Panc1 (cell line): ENCODE measurements around the gene PLCG2. TPM values are rescaled to one million over a fixed set of nuclear protein-coding genes. Genes with fewer than 3 reads are reported as not detected.

Source experiments
- ATAC-seq: fragments of 200-7000 bp; cut with Tn5 transposase; 2 replicates; pipeline ENCODE4 v1.9.1; 2020; ENCODE audit warnings: mild to moderate bottlenecking, moderate library complexity
- BruUV-seq: library from RNA; stranded (reverse); fragments of 400-500 nt; replicated peaks from 2 replicates; lab custom pipeline; 2021; lab: Mats Ljungman, UMichigan
- CTCF ChIA-PET: fragments of 300-600 bp; sonication (Branson Sonifier 250); formaldehyde crosslinking; loops from one replicate; lab custom pipeline; 2022; ENCODE audit warnings: antibody characterized with exemption; lab: Charles Lee
- POLR2A ChIA-PET: fragments of 300-600 bp; sonication (Branson Sonifier 250); formaldehyde crosslinking; loops from one replicate; lab custom pipeline; 2022; ENCODE audit warnings: antibody characterized with exemption; lab: Charles Lee
- DNase-seq: peaks from one replicate; pipeline ENCODE4 v3.0.0-alpha.2; 2010; ENCODE audit warnings: low read depth, low spot score
- H3K27ac ChIP-seq: 2 replicates; pipeline ENCODE4 v1.5.1; 2011; ENCODE audit warnings: mild to moderate bottlenecking, low read length, inconsistent platforms
- H3K27me3 ChIP-seq: fragments of 200-500 bp; sonication (Bioruptor generic); 2 replicates; pipeline ENCODE4 v1.6.0; 2014; ENCODE audit warnings: low read length, inconsistent platforms; ENCODE audit not compliant: control insufficient read depth, insufficient read depth
- H3K36me3 ChIP-seq: fragments of 200-500 bp; sonication (Bioruptor generic); 2 replicates; pipeline ENCODE4 v1.5.1; 2014; ENCODE audit warnings: inconsistent platforms, mild to moderate bottlenecking, low read length, moderate library complexity; ENCODE audit not compliant: control insufficient read depth, insufficient read depth
- H3K4me1 ChIP-seq: 2 replicates; pipeline ENCODE4 v1.5.1; 2011; ENCODE audit warnings: inconsistent platforms, mild to moderate bottlenecking, low read length, moderate library complexity; ENCODE audit not compliant: control insufficient read depth, insufficient read depth
- H3K4me3 ChIP-seq, 2 experiments: 2 replicates each; pipeline ENCODE4 v1.5.1; 2011 to 2012; ENCODE audit warnings: low read depth in 2 of 2, low read length in 2 of 2, mild to moderate bottlenecking in 2 of 2, inconsistent platforms in 1 of 2, moderate library complexity in 1 of 2
- H3K9me3 ChIP-seq: fragments of 200-500 bp; sonication (Bioruptor generic); 2 replicates; pipeline ENCODE4 v1.5.1; 2014; ENCODE audit warnings: low read depth, mild to moderate bottlenecking, inconsistent platforms, low read length, moderate library complexity; ENCODE audit not compliant: control insufficient read depth, insufficient read depth
- POLR2AphosphoS5 ChIP-seq: IDR thresholded peaks from 2 replicates; pipeline ENCODE4 v1.6.1; 2012; ENCODE audit warnings: mild to moderate bottlenecking, low read depth, low read length, moderate library complexity
- SIN3A ChIP-seq: IDR thresholded peaks from 2 replicates; pipeline ENCODE4 v1.6.1; 2012; ENCODE audit warnings: low read depth, mild to moderate bottlenecking, low read length, moderate library complexity, borderline replicate concordance; ENCODE audit not compliant: insufficient read depth
- TCF7L2 ChIP-seq: IDR thresholded peaks from 2 replicates; pipeline ENCODE4 v1.6.1; 2011; ENCODE audit warnings: mild to moderate bottlenecking, low read depth, low read length, inconsistent platforms
- in situ Hi-C: cut with HindIII; loops from 2 replicates; pipeline ENCODE4 v1.10.0; 2016; ENCODE audit warnings: low sequenced_read_pairs, low pct_unique_long_range_greater_than_20kb
- intact Hi-C: fragments of 100-400 bp; cut with micrococcal nuclease; formaldehyde crosslinking; loops from one replicate; pipeline ENCODE4 v1.10.0; 2022; ENCODE audit not compliant: unreplicated experiment
- total RNA-seq: library from RNA; stranded (reverse); gene quantifications from one replicate; pipeline ENCODE4 v1.2.1, GENCODE V29; 2021; ENCODE audit not compliant: unreplicated experiment
- TF ChIP-seq, protein P1 (sequence below), 2 experiments: IDR thresholded peaks; 2 replicates each; pipeline ENCODE4 v1.6.1; 2011 to 2012; ENCODE audit warnings: low read depth in 2 of 2, control low read depth in 1 of 2, low read length in 1 of 2, mild to moderate bottlenecking in 1 of 2, moderate library complexity in 1 of 2; ENCODE audit not compliant: insufficient read depth in 1 of 2
- TF ChIP-seq, protein P2 (sequence below): fragments of 450-650 bp; IDR thresholded peaks from 2 replicates; pipeline ENCODE4 v1.5.1; 2017; ENCODE audit warnings: mild to moderate bottlenecking

PLCG2 gene
- total RNA-seq, 1 experiment from 2014 or later, result 10.8 TPM

DNA sequence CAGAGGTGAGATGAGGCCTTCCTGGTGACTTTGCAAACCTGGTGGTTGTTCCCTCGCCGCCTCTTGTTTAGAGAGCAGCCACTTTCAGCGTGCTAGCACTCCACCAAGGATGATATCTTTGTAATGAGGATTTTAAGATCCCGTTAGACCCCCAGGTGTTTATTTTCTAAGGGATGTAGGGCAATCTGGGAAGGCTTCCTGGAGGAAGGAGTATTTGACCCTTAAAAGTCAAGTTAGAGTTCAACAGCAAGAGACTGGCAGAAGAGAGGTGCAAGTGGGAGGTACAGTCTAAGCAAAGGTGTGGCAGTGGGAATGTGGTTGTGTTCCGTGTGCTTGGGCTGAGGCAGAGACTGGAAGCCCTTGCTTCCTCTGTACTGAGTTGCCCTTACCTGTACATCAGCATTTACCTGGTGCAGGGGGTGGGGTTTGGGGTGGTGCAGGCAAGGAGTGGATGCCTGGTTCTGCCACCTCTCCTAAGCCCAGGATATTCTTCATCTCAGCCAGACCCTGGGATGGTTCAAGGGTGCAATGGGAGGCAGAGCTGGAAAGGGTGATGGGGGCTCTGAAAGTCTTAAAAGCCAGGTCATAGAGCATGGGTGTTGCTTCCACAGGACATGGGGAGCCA is 148.6 kb downstream of the PLCG2 start:
- CTCF ChIA-PET, result no interaction called here
- intact Hi-C loops, result no loop called here
- TF ChIP-seq, protein P1, sequence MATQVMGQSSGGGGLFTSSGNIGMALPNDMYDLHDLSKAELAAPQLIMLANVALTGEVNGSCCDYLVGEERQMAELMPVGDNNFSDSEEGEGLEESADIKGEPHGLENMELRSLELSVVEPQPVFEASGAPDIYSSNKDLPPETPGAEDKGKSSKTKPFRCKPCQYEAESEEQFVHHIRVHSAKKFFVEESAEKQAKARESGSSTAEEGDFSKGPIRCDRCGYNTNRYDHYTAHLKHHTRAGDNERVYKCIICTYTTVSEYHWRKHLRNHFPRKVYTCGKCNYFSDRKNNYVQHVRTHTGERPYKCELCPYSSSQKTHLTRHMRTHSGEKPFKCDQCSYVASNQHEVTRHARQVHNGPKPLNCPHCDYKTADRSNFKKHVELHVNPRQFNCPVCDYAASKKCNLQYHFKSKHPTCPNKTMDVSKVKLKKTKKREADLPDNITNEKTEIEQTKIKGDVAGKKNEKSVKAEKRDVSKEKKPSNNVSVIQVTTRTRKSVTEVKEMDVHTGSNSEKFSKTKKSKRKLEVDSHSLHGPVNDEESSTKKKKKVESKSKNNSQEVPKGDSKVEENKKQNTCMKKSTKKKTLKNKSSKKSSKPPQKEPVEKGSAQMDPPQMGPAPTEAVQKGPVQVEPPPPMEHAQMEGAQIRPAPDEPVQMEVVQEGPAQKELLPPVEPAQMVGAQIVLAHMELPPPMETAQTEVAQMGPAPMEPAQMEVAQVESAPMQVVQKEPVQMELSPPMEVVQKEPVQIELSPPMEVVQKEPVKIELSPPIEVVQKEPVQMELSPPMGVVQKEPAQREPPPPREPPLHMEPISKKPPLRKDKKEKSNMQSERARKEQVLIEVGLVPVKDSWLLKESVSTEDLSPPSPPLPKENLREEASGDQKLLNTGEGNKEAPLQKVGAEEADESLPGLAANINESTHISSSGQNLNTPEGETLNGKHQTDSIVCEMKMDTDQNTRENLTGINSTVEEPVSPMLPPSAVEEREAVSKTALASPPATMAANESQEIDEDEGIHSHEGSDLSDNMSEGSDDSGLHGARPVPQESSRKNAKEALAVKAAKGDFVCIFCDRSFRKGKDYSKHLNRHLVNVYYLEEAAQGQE (IDR thresholded peaks at IDR 0.05; ENCODE audit: insufficient read depth in 1 of 2, low read depth in 2 of 2, low read length in 1 of 2), result no peak
- TF ChIP-seq, protein P2, sequence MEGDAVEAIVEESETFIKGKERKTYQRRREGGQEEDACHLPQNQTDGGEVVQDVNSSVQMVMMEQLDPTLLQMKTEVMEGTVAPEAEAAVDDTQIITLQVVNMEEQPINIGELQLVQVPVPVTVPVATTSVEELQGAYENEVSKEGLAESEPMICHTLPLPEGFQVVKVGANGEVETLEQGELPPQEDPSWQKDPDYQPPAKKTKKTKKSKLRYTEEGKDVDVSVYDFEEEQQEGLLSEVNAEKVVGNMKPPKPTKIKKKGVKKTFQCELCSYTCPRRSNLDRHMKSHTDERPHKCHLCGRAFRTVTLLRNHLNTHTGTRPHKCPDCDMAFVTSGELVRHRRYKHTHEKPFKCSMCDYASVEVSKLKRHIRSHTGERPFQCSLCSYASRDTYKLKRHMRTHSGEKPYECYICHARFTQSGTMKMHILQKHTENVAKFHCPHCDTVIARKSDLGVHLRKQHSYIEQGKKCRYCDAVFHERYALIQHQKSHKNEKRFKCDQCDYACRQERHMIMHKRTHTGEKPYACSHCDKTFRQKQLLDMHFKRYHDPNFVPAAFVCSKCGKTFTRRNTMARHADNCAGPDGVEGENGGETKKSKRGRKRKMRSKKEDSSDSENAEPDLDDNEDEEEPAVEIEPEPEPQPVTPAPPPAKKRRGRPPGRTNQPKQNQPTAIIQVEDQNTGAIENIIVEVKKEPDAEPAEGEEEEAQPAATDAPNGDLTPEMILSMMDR, result no peak
- no peak for TF ChIP-seq SIN3A
- TF ChIP-seq TCF7L2, result no peak
- TF ChIP-seq POLR2AphosphoS5, result no peak

DNA sequence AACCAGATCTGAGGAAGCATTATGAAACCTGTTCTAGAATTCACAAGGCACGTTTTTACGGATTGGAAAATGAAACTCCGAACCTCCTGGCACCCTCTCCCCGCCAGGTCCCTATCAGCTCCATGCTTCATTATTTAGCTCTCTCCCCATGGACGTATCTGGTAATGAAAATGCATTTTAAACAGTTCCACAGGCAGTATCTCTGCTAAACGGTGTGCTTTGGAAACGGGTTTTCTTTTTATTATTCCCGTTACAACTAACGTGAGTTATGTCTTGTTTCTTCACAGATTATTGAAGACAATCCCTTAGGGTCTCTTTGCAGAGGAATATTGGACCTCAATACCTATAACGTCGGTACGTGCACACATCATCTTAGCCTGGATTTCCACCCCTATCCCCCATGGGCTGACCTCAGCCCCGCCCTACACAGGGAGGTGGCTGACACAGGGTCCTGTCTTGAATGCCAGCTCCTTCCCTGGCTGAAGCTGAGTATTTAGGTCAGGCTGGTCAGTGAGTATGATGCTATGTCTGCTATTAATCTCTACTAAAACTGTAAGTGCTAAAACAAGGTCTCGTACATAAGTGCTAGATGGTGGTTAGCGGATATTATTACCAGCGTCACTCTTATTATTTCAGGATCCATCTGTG is 149.3 kb downstream of the PLCG2 start:
- no peaks in the 10 kb centered on the region for H3K9me3 ChIP-seq
- H3K27ac ChIP-seq, result no peak overlapping the region
- no peak overlapping the region for H3K4me3 ChIP-seq
- no peaks in the 10 kb centered on the region for H3K27me3 ChIP-seq
- ChIA-PET CTCF (no interaction called here), POLR2A (no interaction called here)
- no peak for TF ChIP-seq SIN3A
- no peak for TF ChIP-seq TCF7L2
- TF ChIP-seq, protein P1 (IDR thresholded peaks at IDR 0.05; ENCODE audit: insufficient read depth in 1 of 2, low read depth in 2 of 2, low read length in 1 of 2), result no peak
- TF ChIP-seq, protein P2, result no peak
- no peak for TF ChIP-seq POLR2AphosphoS5
- intact Hi-C loops, result no loop called here
- DNase-seq (no peak), ATAC-seq (no peak)
- no peaks in the 10 kb centered on the region for H3K36me3 ChIP-seq
- no peaks in the 10 kb centered on the region for H3K4me1 ChIP-seq
- in situ Hi-C loops, result no loop called here
- no TSS peak for BruUV-seq

More for the DNA sequence above, 148.6 kb downstream of the PLCG2 start:
- POLR2A ChIA-PET, result no interaction called here
- in situ Hi-C loops, result no loop called here
- H3K27me3 ChIP-seq, result no peaks in the 10 kb centered on the region
- H3K9me3 ChIP-seq, result no peaks in the 10 kb centered on the region
- H3K4me1 ChIP-seq, result no peaks in the 10 kb centered on the region
- H3K4me3 ChIP-seq, result no peak overlapping the region
- ATAC-seq (no peak), DNase-seq (no peak)
- no TSS peak for BruUV-seq
- no peak overlapping the region for H3K27ac ChIP-seq
- no peaks in the 10 kb centered on the region for H3K36me3 ChIP-seq
